ENCODE data around the gene ZNF598.

The ZNF598 gene

DNA sequence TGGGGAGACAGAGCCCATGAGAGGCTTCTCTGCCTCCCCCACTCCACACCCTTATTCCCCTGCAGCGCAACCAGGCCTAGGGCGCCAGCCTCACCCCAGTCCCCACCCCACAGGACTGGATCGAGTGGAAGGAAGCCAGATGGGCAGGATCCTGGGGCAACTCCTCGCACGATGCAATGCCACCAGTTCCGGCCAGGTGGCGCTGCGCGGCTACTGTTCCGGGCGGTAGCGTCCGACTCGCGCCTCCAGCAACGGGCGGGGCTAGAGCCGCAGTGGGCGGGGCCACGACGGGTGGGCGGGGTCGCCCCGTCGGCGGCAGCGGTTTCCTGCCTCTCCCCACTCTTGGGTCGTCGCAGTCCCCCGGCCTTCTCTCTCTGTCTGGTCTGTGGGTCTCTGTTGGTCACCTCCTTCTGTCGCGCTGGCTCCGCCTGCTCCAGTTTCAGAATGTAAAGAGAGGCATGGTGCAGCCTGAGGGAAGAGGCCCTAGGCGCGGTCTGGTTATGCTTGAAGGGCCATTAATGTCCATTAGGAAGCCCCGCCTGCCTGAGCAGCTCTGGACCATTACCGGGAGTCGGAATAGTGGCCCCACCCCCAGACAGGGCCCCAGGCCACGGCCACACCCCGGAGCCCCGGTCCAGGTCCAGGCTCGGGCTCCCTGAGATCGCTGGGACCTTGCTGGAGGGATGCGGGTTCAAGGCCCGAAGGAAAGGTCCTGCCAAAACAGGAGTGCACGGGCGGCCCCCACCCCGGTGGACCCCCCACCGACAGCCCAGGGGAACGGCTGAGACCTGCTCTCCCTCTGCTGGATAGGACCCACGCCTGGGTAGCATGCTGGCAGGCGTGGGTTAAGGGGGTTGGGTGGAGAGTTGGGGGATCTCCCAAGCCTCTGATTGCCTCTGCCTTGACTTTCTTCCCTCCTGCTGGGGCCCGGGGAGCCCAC is 13.7 kb upstream of the ZNF598 start:
- Histone ChIP-seq H3K9me3 (no peaks in the 10 kb centered on the region), H3K27me3 (peaks cover 0 to 38% of the 10 kb centered on the region in 2 donors), H3K27ac (peak overlapping the region; percentile 53 to 67), H3K4me3 (peak overlapping the region; percentile 33 to 43), H3K36me3 (no peaks in the 10 kb centered on the region), H3K4me1 (peaks cover 0 to 59% (median 49%) of the 10 kb centered on the region in 4 donors)
- DNase-seq, result peak; percentile 88 to 94
- TF ChIP-seq, protein P1, sequence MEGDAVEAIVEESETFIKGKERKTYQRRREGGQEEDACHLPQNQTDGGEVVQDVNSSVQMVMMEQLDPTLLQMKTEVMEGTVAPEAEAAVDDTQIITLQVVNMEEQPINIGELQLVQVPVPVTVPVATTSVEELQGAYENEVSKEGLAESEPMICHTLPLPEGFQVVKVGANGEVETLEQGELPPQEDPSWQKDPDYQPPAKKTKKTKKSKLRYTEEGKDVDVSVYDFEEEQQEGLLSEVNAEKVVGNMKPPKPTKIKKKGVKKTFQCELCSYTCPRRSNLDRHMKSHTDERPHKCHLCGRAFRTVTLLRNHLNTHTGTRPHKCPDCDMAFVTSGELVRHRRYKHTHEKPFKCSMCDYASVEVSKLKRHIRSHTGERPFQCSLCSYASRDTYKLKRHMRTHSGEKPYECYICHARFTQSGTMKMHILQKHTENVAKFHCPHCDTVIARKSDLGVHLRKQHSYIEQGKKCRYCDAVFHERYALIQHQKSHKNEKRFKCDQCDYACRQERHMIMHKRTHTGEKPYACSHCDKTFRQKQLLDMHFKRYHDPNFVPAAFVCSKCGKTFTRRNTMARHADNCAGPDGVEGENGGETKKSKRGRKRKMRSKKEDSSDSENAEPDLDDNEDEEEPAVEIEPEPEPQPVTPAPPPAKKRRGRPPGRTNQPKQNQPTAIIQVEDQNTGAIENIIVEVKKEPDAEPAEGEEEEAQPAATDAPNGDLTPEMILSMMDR (IDR thresholded peaks at IDR 0.05), result peak; percentile 96 to 98
- intact Hi-C loops (cut with DNase I; ENCODE audit: low total_unique reads), result loop anchor here (5.0 kb wide), 1 partner anchor 119 kb away; no protein-coding TSS in a partner anchor

DNA sequence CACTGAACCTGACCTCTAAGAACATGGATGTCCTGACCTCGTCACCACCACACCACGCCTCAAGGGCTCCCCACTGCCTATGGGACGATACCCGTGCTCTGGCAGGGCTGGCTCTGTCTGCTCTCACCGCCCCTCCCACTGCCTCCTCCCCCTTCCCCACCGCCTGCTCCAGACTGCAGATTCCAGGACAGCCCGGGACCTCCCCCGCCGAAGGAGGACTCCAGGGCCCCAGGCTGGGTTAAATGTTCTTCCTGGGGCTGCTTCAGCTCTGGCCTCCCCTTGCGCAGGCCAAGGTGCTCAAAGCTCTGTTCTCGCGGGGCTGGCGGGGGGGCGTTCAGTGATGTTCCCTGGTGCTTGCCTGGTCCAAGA is 13.1 kb upstream of the ZNF598 start:
- Histone ChIP-seq H3K4me3 (peak overlapping the region; percentile 12 to 43), H3K36me3 (no peaks in the 10 kb centered on the region), H3K4me1 (peaks cover 0 to 52% (median 43%) of the 10 kb centered on the region in 4 donors), H3K9me3 (no peaks in the 10 kb centered on the region), H3K27me3 (peaks cover 0 to 41% of the 10 kb centered on the region in 2 donors), H3K27ac (peak overlapping the region in 1 of 2 donors; percentile 67)
- TF ChIP-seq, protein P1 (IDR thresholded peaks at IDR 0.05), result no peak
- intact Hi-C loops (cut with DNase I; ENCODE audit: low total_unique reads), result loop anchor here (5.0 kb wide), 1 partner anchor 120 kb away; no protein-coding TSS in a partner anchor
- no peak for DNase-seq

DNA sequence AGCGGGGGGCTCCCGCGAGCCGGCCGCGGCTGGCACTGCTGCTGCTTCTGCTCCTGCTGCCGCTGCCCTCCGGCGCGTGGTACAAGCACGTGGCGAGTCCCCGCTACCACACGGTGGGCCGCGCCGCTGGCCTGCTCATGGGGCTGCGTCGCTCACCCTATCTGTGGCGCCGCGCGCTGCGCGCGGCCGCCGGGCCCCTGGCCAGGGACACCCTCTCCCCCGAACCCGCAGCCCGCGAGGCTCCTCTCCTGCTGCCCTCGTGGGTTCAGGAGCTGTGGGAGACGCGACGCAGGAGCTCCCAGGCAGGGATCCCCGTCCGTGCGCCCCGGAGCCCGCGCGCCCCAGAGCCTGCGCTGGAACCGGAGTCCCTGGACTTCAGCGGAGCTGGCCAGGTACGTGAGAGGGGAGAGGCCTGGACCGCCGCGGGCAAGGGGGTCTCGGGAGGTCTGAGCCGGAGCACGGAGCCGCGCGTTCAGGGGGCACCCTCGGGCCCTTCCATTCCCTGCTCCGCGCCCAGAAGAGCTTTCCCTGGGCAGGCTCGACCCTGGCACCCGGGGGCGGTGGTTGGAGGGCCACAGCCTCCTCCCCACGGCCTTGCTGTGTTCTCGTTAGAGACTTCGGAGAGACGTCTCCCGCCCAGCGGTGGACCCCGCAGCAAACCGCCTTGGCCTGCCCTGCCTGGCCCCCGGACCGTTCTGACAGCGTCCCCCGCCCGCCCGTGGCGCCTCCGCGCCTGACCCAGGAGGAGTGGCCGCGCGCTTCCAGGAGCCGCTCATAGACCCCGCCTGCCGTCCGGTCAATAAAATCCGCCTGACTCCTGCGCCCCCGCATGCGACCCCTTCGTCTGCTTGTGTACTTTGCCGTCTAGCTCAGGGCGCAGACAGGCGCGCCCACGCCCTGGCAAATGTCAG is 10.6 kb upstream of the ZNF598 start:
- DNase-seq, result no peak
- intact Hi-C loops (cut with DNase I; ENCODE audit: low total_unique reads), result loop anchor here (5.0 kb wide), 1 partner anchor 122 kb away; no protein-coding TSS in a partner anchor
- Histone ChIP-seq H3K4me1 (peaks cover 0 to 29% (median 27%) of the 10 kb centered on the region in 4 donors), H3K27me3 (peaks cover 0 to 48% of the 10 kb centered on the region in 2 donors), H3K27ac (no peak overlapping the region), H3K9me3 (no peaks in the 10 kb centered on the region), H3K36me3 (no peaks in the 10 kb centered on the region), H3K4me3 (no peak overlapping the region)
- TF ChIP-seq, protein P1 (IDR thresholded peaks at IDR 0.05), result no peak

DNA sequence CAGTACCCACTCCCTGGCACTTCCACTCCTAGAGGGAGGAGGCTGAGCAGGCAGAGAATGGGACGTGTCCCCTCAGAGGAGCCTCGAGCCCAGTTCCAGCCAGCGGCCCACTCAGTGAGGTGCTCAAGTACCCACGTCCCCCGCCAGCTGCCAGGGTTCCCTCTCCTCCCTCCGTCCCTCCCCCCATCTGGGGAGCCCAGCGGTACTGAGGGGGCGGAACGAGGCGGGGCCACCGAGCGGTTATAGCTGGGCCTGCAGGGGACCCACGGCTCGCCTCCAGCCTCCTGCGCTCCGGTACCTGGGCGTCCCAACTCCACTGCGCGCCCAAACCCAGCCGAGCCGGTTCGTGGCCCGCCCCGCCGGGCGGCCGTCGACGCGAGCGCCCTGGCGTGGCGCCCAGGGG is 9.9 kb upstream of the ZNF598 start, which contains the start of gene NPW:
Gene NPW, plus strand, starts transcription at position 268 of the 403 bp plus-strand sequence.
- no peak for DNase-seq
- Histone ChIP-seq H3K4me1 (peaks cover 0 to 29% (median 27%) of the 10 kb centered on the region in 4 donors), H3K36me3 (no peaks in the 10 kb centered on the region), H3K9me3 (no peaks in the 10 kb centered on the region), H3K27me3 (peaks cover 0 to 48% of the 10 kb centered on the region in 2 donors), H3K4me3 (no peak within 1 kb of the TSS), H3K27ac (no peak within 1 kb of the TSS)
- TF ChIP-seq, protein P1 (IDR thresholded peaks at IDR 0.05), result no peak
- intact Hi-C loops (cut with DNase I; ENCODE audit: low total_unique reads), result no loop called here

DNA sequence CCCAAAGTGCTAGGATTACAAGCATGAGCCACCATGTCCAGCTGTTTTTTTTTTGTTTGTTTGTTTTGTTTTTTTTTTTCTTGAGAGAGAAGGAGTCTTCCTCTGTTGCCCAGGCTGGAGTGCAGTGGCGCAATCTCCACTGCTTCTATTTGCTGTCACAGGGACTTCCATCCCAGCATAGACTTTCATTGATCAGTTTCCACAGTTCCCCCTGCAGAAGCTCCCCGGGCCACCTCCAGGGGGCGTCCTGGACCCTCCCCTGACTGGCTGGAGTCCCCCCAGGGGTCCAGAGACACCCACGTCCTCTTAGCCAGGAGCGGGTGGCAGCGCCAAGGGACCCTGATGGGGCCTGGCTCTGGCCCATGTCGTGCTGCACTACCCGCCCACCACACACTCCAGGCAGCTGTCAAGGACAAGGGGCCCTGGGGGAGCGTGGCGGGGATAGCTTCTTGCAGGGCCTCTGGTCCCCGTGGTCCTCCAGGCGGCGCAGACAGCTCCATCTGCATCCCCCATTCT is 6.8 kb upstream of the ZNF598 start:
- Histone ChIP-seq H3K36me3 (no peaks in the 10 kb centered on the region), H3K4me3 (no peak overlapping the region), H3K9me3 (no peaks in the 10 kb centered on the region), H3K27ac (no peak overlapping the region), H3K4me1 (peaks cover 0 to 16% (median 14%) of the 10 kb centered on the region in 4 donors), H3K27me3 (peaks cover 0 to 40% of the 10 kb centered on the region in 2 donors)
- TF ChIP-seq, protein P1 (IDR thresholded peaks at IDR 0.05), result no peak
- no peak for DNase-seq
- intact Hi-C loops (cut with DNase I; ENCODE audit: low total_unique reads), result no loop called here

Measured in tibial artery (tissue), 4 donors.